Endometrial microvascular endothelial cells (primary cell): Measurements from ENCODE around the gene MTA3. TPM values are rescaled to one million over a fixed set of nuclear protein-coding genes. Genes with fewer than 3 reads are reported as not detected.
"Not testable (repeated sequence)": the region's sequence is repeated elsewhere in the genome, so short reads cannot be mapped to it uniquely, and the experiment has no call there.

Experiments
- in situ Hi-C: cut with HindIII; loops from 2 replicates; pipeline ENCODE4 v1.10.0; 2017; ENCODE audit warnings: low sequenced_read_pairs, low pct_unique_long_range_greater_than_20kb; ENCODE audit errors: inconsistent ontology term
- total RNA-seq: library from RNA; depleted of rRNA; stranded (reverse); fragments of >200 nt; gene quantifications from one replicate; pipeline ENCODE4 v1.2.3, GENCODE V29; 2015; ENCODE audit errors: inconsistent ontology term

The MTA3 gene
- total RNA-seq, 1 donor from 2014 or later = 24.2 TPM

DNA sequence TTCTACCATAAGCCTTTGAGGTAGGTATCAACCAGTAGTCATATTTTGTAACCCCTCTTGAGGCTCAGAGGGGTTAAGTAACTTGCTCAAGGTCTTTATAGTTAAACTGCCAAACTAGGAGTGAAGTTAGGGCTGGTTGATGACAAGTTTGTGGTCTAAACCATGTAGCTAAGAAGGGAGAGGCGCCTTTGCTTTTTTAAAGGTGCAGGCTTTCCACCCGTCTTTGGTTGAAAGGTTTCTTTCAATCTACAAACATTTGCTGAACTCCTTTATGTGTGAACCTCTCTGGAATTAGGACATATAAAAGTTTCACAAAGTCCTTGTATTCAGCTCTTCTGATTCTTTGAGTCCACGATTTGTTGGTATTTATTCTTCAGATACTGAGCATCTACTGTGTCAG, 2.4 kb upstream of the MTA3 start:
- in situ Hi-C loops = no loop called here

DNA sequence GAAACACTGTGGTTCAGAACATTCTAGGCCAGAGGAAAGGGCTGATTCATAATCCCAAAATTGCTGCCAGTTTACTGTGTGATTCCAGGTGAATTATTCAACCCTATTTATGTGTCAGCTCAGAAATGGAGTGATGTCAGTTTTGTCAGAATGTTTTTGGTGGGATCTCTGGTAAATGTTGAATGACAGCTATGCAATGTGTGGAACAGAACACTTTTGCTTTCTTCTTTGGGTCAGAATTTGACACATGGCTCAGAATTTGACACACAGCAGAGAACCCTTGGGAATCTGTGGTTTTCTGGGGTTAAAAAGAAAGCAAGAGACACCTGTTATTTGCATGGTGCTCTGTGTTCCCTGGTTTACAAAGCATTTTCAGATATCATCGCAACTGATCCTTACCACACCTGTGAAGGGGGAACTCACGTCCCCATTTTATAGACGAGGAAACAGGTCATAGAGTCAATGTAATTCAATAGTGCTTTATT, 1.6 kb upstream of the MTA3 start:
- in situ Hi-C loops = no loop called here

DNA sequence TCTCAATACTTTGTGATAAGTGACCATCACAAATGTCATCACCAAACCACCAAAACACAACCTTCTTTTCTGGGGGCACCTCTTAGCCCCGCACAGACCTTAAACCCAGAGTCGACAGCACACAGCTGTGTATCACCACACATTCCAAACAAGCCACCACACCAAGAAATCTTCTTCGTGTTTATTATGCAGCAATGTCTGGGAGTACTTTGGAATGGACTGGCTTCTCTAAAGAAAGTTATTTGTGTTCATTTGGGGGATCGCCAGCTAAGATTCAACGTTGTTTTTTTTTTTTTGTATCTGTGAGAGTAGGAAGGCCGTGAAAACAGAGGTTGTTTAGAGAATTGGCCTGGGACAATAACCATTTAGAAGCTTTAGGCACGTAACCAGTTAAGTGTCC, 1.1 kb upstream of the MTA3 start:
- in situ Hi-C loops = no loop called here

DNA sequence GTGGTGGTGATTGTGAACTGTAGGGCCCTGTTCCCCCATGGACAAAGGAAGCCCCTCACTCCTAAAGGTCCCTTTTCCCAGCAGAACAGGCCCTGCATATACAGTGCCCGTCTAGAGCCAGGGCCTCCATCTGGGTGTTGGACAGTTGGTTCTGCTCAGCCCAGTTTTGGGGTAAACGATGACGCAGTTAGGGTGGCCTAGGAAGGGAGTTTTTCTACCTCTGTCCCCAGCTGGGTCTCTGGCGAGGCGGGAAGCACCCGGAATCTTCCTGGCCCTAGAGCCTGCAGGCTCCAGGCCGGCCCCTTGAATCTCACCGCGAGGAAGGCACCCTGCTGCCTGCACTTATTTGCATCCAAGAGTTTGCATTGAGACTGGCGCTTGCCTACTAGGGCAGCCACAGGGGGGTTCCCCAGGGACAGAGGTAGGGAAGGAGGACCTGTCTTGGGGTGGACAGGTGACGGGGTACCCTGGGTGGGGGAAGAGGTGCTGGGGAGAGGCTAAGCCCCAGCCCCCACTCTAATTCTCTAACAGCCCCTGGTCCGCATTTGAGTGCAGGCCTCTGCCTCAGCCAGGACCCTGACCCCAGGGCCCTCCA, 529 bp upstream of the MTA3 start:
- in situ Hi-C loops = no loop called here

DNA sequence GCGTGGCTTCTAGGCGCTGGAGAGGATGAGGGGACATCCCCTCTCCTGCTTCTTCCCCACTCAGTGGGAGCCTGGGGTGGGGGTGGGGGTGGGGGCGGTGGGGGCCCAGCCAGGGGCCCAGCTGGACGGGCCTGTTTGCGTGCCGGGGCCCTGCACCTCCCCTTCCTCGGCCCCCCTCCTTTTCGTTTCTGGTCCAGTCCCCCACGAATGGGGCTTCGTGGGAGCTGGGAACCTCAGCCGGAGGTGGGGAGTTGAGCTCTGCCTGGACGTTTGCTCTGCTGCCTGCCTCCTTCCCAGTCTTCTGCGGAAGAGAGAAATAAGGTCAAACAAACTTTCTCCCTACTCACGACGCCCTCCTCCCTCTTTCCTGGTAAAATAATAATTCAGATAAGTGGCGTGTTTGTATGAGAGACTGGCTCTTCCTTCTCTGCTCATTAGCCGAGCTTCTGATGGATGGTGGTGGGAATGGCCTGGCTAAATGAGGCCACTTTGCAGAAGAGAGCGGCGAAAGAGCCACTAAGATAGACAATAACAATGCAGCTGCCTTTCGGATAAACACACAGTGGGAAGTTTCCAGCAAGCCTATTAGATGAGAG, 782 bp downstream of the MTA3 start:
- in situ Hi-C loops = no loop called here

DNA sequence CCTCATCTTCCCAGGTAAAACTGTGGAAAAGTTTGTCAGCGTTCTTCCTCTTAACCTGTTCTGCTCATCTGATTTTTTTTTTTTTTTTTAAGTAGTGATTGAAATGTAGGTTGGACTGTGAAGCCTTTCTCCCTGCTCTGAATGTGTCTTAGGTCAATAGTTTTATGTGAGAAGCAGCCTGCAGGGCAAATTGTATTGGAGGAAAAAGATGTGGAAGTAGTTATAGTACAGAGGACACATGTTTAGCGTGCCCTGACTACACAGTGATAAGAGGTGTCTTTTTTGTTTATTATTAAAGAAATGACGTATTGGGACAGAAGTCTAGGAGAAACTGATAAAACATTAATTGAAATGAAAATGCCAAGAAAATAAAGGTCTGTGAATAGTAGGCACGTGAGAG, 1.5 kb downstream of the MTA3 start:
- in situ Hi-C loops = no loop called here

DNA sequence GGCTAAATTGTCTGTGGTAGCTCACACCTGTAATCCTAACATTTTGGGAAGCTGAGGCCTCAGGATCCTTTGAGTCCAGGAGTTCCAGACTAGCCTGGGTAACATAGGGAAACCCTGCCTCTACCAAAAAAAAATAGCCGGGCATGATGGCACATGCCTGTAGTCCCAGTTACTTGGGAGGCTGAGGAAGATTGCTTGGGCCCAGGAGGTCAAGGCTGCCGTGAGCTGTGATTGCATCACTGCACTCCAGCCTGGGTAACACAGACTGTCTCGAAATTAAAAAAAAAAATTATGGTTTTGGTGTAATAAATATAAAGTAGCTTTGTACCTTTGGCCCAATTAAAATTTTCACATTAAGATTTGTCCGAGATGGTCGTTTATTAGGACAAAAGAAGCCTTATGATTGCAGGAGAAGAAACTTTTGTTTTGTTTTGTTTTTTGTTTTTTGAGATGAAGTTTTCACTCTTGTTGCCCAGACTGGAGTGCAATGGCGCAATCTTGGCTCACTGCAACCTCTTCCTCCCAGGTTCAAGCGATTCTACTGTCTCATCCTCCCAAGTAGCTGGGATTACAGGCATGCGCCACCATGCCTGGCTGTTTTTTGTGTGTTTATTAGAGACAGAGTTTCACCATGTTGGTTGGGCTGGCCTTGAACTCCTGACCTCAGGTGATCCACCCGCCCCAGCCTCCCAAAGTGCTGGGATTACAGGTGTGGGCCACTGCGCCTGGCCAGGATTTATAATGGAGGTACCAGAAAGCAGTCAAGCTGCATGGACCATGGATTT, 4.1 kb downstream of the MTA3 start:
- in situ Hi-C loops = no loop called here

DNA sequence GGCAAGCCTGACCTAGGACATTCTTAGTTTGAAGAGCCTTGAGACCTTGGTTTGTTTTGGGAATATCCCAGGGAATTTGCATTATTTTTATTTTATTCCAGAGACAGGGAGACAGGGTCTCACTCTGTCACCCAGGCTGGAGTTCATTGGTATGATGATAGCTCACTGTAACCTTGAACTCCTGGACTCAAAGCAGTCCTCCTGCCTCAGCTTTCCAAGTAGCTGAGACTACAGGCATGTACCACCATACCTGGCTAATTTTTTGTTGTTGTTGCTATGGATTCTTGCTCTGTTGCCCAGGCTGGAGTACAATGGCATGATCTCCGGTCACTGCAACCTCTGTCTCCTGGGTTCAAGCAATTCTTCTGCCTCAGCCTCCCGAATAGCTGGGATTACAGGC, 4.8 kb downstream of the MTA3 start:
- in situ Hi-C loops = no loop called here

DNA sequence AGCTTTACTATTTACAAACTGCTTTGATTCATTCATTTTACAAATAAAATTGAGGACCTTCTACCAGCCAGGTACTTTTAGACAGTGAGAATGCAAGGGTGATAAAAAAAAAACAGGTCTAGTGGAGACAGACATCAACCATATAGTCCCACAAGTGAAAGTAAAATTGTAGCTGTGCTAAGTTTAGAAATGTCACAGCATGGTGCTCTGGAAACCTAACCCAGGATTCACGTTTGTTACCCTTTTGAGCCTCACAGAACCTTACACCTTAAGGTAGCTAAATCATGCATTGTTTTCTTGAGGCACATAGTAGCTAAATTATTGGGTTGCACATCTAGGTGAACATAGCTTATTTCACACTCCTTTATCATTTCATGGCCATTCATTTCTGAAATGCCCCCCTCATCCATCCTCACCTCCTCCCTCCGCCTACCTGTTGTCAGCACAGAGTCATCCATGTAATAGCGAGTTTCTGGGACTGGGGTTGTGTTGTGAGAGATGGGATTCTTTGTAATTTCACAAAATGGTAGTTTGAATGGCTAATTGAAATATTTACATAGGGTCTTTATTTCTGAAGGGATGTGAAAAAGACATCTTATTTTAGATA, 7.1 kb downstream of the MTA3 start:
- in situ Hi-C loops = no loop called here

DNA sequence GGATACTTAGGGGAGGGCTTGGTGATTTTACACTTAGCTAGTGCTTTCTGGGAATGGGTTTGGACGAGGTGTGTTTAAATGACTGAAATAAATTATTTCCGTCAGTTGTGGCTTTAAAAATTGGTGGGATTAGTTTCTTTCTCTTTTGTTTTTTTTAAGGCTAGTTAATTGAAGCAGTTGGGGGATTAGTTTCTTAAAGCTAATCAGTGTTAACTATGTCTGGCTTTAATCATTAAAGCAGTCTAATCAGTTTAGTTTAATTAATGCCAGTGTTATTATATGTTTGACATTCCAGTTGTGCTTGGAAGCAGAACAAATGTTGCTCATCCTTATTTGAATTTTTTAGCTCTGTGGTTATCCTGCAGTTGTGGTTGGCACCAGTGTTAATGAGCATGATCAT, 10.2 kb downstream of the MTA3 start:
- in situ Hi-C loops = no loop called here

DNA sequence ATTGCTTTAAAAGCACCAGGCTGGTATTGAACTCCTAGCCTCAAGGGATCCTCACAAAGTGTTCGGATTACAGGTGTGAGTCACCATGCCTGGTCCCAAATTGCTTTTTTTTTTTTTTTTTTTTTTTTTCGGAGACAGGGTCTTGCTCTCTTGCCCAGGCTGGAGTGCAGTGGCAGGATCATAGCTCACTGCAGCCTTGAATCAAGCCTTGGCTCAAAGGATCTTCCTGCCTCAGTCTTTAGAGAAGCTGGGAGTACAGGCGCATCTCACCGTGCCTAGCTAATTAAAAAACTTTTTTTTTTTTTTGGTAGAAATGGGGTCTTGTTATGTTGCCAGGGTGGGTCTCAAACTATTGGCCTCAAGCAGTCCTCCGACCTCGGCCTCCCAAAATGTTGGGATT, 12.8 kb downstream of the MTA3 start:
- in situ Hi-C loops = no loop called here

DNA sequence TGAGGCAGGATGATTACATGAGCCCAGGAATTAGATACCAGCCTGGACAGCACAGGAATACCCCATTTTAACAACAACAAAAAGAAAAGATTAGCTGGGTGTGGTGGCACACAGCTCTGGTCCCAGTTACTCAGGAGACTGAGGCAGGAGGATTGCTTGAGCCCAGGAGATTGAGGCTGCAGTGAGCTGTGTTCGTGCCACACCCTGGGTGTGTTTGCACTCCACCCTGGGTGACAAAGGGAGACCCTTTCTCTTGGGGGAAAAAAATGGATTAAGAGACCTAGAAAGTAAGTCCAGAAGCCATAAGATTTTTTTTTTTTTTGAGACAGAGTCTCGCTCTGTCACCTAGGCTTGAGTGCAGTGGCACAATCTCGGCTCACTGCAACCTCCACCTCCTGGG, 16.2 kb downstream of the MTA3 start:
- in situ Hi-C loops = not testable (repeated sequence)

DNA sequence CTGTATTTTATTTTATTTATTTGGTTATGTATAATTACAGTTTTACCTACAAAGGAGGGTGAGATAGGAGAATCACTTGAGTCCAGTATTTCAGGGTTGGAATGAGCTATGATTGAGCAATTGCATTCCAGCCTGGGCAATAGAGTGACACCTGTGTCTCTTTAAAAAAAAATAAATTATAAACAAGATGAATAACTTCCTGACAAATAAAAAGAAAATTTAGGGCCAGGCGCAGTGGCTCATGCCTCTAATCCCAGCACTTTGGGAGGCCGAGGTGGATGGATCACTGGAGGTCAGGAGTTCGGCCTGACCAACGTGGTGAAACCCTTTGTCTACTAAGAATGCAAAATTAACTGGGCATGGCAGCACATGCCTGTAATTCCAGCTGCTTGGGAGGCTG, 17.3 kb downstream of the MTA3 start:
- in situ Hi-C loops = no loop called here

DNA sequence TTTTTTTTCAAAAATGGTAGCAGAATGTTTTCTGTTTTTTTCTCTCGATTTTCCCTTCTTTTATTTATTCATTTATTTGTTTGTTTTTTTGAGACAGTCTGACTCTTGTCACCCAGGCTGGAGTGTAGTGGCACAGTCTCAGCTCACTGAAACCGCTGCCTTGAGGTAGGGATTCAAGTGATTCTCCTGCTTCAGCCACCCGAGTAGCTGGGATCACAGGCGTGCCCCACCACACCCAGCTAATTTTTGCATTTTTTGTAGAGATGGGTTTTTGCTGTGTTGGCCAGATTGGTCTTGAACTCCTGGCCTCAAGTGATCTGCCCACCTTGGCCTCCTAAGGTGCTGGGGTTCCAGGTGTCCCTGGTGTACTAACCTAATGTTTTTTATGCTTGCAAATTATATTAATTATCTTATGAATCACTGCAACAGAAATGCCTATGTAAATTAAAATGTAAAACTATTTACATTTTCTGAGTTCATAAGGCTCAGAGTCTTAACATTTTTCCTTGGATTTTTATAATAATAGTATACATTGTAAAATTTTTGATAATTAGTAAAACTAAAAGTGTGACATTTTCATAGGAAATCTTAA, 19.2 kb downstream of the MTA3 start:
- in situ Hi-C loops = no loop called here

DNA sequence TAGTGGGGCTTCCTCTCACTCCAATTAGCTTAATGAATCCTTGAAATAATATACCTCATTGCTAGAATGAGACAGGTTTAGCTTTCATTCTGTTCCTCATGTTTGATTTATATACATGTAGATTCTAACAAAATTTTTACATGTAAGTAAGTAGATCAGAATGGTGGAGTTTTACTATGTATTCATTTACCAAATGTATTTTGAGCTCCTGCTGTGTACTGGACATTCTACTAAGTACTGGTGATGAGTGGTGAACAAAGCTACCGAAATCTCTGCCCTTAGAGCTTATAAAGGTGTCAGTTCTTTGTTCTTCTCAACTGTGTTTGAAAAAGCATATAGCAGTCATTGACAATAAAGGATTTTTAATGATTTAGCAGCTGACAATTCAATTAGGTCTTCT, 19.7 kb downstream of the MTA3 start:
- in situ Hi-C loops = no loop called here

DNA sequence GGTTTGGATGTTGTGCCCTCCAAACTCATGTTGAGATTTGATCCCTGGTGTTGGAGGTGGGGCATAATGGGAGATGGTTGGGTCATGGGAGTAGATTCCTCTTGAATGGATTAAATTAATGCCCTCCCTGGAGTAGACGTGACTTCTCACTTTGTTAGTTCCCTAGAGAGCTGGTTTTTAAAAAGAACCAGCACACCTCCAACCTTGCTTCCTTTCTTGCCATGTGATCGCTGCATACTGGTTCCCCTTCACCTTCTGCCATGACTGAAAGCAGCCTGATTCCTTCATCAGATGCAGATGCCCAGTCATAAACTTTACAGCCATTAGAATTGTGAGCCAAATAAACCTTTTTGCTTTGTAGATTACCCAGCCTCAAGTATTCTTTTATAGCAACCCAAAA, 21.7 kb downstream of the MTA3 start:
- in situ Hi-C loops = no loop called here

DNA sequence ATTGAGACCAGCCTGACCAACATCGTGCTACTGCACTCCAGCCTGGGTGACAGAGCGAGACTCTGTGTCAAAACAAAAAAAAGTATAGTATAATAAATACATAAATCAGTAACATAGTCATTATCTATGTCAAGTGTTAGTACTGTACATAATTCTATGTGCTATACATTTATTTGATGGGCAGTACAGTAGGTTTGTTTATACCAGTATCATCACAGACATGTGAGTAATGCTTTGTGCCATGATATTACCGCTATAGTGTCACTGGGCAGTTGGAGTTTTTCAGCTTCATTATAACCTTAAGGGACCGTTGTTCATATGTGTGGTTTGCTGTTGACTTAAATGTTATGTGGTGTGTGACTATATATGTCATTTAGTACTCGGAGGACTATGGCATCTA, 24.9 kb downstream of the MTA3 start:
- in situ Hi-C loops = no loop called here

DNA sequence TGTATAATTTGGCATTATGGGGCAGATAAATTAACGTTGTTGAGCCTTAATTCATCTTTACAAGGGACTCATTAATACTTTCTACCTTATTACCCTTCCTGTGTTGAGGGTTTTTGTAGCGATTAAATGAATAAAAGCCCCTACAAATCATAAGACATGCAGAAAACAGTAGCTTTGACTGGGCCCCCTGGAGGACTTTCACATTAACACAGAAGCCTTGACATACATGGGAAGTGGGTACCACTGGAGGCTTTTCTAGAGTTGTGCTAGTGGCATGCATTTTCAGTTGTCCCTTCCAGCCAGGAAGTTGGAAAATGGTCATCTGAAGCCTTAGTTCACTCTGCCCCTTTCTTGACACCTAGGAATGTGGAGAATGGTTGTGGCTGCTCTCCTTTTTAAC, 30.2 kb downstream of the MTA3 start:
- in situ Hi-C loops = no loop called here

DNA sequence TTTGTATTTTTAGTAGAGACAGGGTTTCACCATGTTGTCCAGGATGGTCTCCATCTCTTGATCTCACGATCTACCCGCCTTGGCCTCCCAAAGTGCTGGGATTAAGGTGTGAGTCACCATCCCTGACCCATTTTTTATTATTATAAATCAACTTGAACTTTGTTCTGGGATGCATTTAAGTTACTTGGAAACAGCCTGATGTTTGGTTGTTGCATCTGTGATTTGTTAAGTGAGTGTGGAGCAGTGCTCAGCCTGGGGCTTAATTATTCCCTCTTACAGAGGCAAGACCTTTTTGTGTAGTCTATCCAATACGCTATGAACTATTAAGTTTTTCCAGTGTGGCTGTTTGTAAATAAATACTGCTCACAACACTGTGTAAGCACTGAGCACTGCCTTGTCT, 32.6 kb downstream of the MTA3 start:
- in situ Hi-C loops = no loop called here
